ENCODE measurements around the gene HSDL2.

DNA sequence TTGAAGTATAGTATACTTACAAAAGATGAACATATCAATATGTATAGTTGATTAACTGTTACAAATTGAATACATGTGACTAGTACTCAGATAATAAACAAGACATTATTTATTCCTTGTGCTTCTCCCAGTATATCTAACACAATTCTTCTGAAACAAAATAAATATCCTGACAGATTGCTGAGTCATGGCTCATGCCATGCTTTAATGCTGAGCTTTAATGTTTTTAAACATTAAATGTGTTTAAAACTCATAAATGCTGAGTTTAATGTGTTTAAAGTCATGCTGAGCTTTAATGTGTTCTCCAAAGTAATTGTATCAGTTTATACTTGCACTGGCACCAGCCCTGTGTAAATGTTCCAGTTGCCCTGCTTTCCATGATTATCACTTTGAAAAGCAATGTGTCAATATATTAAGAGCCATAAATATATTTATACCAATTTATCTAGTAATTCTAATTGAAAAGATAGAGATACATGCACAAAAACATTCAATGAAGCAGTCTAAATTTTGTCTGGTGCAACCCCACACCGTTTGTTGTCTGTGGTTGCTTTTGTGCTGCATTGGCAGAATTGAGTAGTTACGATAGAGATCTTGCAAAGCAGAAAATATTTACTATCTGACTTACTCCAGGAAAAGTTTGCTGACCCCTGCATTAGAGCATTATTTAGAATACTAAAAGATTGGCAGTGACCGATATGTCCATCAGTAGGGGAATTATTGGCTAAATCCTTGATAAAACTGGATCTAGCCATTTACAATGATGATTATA lies 122.5 kb downstream of the HSDL2 start:
- no peak for TF ChIP-seq CEBPB (IDR thresholded peaks at IDR 0.05)
- no peak for TF ChIP-seq CREB1 (IDR thresholded peaks at IDR 0.05; ENCODE audit: low read depth)
- TF ChIP-seq FOXM1 (IDR thresholded peaks at IDR 0.05; ENCODE audit: borderline replicate concordance, low read depth), result no peak
- TF ChIP-seq EP300 (IDR thresholded peaks at IDR 0.05; ENCODE audit: borderline replicate concordance), result no peak
- no peak for TF ChIP-seq TAF1 (IDR thresholded peaks at IDR 0.05; ENCODE audit: low read depth)
- TF ChIP-seq RAD21 (IDR thresholded peaks at IDR 0.05; ENCODE audit: low read depth), result no peak
- no peak for TF ChIP-seq NFIC (IDR thresholded peaks at IDR 0.05)
- TF ChIP-seq YY1 (IDR thresholded peaks at IDR 0.05; ENCODE audit: low read depth), result no peak
- no peak for TF ChIP-seq REST (IDR thresholded peaks at IDR 0.05; ENCODE audit: low read depth)
- TF ChIP-seq TCF12 (IDR thresholded peaks at IDR 0.05; ENCODE audit: low read depth), result no peak
- no peak for TF ChIP-seq MAX (IDR thresholded peaks at IDR 0.05)
- no peak for TF ChIP-seq TEAD4 (IDR thresholded peaks at IDR 0.05)
- no peak for TF ChIP-seq USF1 (IDR thresholded peaks at IDR 0.05)
- no peak for TF ChIP-seq ZBTB7A (IDR thresholded peaks at IDR 0.05; ENCODE audit: low read depth)
